GM23338 (cell line): ENCODE measurements around the gene TTC31. TPM values are rescaled to one million over a fixed set of nuclear protein-coding genes. Genes with fewer than 3 reads are reported as not detected.

Experiments
- ATAC-seq: fragments of 200-7000 bp; cut with Tn5 transposase; 3 replicates; pipeline ENCODE4 v1.9.1; 2020
- DNase-seq: peaks from one replicate; pipeline ENCODE4 v3.0.0-alpha.2; 2015; ENCODE audit warnings: low spot score
- H2AFZ ChIP-seq: fragments of 200-600 bp; sonication (generic); 2 replicates; pipeline ENCODE4 v1.8.0; 2016; ENCODE audit warnings: antibody characterized with exemption, mild to moderate bottlenecking, moderate library complexity
- H3F3A ChIP-seq: fragments of 200-600 bp; sonication (generic); replicated peaks from 2 replicates; pipeline ENCODE4 v1.8.0; 2017; ENCODE audit warnings: antibody characterized with exemption, mixed run types, low read depth
- H3K27ac ChIP-seq: fragments of 200-600 bp; sonication (generic); 2 replicates; pipeline ENCODE4 v1.6.1; 2016; ENCODE audit warnings: low read depth
- H3K27me3 ChIP-seq: fragments of 200-600 bp; sonication (generic); 2 replicates; pipeline ENCODE4 v1.8.0; 2016; ENCODE audit warnings: mild to moderate bottlenecking, mixed run types, moderate library complexity; ENCODE audit not compliant: insufficient read depth
- H3K36me3 ChIP-seq: fragments of 200-600 bp; sonication (generic); 2 replicates; pipeline ENCODE4 v1.8.0; 2016; ENCODE audit warnings: mild to moderate bottlenecking; ENCODE audit not compliant: insufficient read depth
- H3K4me1 ChIP-seq: fragments of 200-600 bp; sonication (generic); 2 replicates; pipeline ENCODE4 v1.8.0; 2016; ENCODE audit warnings: mild to moderate bottlenecking, moderate library complexity; ENCODE audit not compliant: insufficient read depth
- H3K4me2 ChIP-seq: fragments of 200-600 bp; sonication (generic); 2 replicates; pipeline ENCODE4 v1.7.1; 2017; ENCODE audit warnings: mixed run types
- H3K4me3 ChIP-seq: fragments of 200-600 bp; sonication (generic); 2 replicates; pipeline ENCODE4 v1.6.1; 2016; ENCODE audit warnings: mixed run types
- H3K79me2 ChIP-seq: fragments of 200-600 bp; sonication (generic); replicated peaks from 2 replicates; pipeline ENCODE4 v1.8.0; 2017; ENCODE audit warnings: mild to moderate bottlenecking; ENCODE audit not compliant: insufficient read depth
- H3K9me2 ChIP-seq: fragments of 200-600 bp; sonication (generic); 2 replicates; pipeline ENCODE4 v1.8.0; 2017; ENCODE audit not compliant: insufficient read depth
- H4K20me1 ChIP-seq: fragments of 200-600 bp; sonication (generic); replicated peaks from 2 replicates; pipeline ENCODE4 v1.8.0; 2017; ENCODE audit warnings: mild to moderate bottlenecking; ENCODE audit not compliant: insufficient read depth
- H3K27ac Mint-ChIP-seq: 2 replicates; pipeline ENCODE4 v1.8.0; 2020; ENCODE audit warnings: inconsistent platforms, mild to moderate bottlenecking, moderate library complexity, mixed read lengths
- H3K27me3 Mint-ChIP-seq: 3 replicates; pipeline ENCODE4 v1.8.0; 2022; ENCODE audit warnings: low read depth, mild to moderate bottlenecking, moderate library complexity, mixed read lengths, inconsistent platforms; ENCODE audit not compliant: insufficient read depth, poor library complexity
- H3K36me3 Mint-ChIP-seq: 3 replicates; pipeline ENCODE4 v1.8.0; 2021; ENCODE audit warnings: low read depth, mild to moderate bottlenecking, inconsistent platforms, moderate library complexity, mixed read lengths
- H3K4me1 Mint-ChIP-seq: 3 replicates; pipeline ENCODE4 v1.8.0; 2020; ENCODE audit warnings: mild to moderate bottlenecking, inconsistent platforms, mixed read lengths
- H3K4me3 Mint-ChIP-seq: 3 replicates; pipeline ENCODE4 v1.8.0; 2021; ENCODE audit warnings: moderate library complexity, mild to moderate bottlenecking, inconsistent platforms, mixed read lengths
- H3K9me3 Mint-ChIP-seq: 3 replicates; pipeline ENCODE4 v1.8.0; 2020; ENCODE audit warnings: moderate library complexity, mild to moderate bottlenecking, inconsistent platforms, mixed read lengths
- CREB1 ChIP-seq: fragments of 250-450 bp; sonication (Bioruptor Pico); IDR thresholded peaks from 2 replicates; pipeline ENCODE4 v1.5.0; 2020; ENCODE audit warnings: low read depth, mild to moderate bottlenecking, moderate library complexity
- ETS1 ChIP-seq: IDR thresholded peaks from 2 replicates; pipeline ENCODE4 v1.6.1; 2016; ENCODE audit warnings: antibody characterized with exemption
- JUNB ChIP-seq: IDR thresholded peaks from one replicate; pipeline ENCODE4 v1.6.1; 2016; ENCODE audit warnings: antibody characterized with exemption; ENCODE audit not compliant: unreplicated experiment
- POLR2AphosphoS5 ChIP-seq: IDR thresholded peaks from 2 replicates; pipeline ENCODE4 v1.6.1; 2016; ENCODE audit warnings: antibody characterized with exemption, low read depth
- REST ChIP-seq: IDR thresholded peaks from one replicate; pipeline ENCODE4 v1.6.1; 2018; ENCODE audit warnings: antibody characterized with exemption; ENCODE audit not compliant: unreplicated experiment
- polyA plus RNA-seq: library from polyadenylated mRNA; unstranded; fragments of >200 nt; fragmentation: Nextera tagmentation; extraction: Ambion mirVana; gene quantifications from 2 replicates; pipeline ENCODE4 v1.2.1, GENCODE V29; 2016
- total RNA-seq: library from RNA; depleted of rRNA; stranded (reverse); fragments of >200 nt; shearing (Covaris generic); gene quantifications from 2 replicates; pipeline ENCODE4 v1.2.3, GENCODE V29; 2014
- TF ChIP-seq, protein P1 (sequence below): fragments of 250-450 bp; sonication (Bioruptor Pico); IDR thresholded peaks from 2 replicates; pipeline ENCODE4 v1.5.0; 2020; ENCODE audit warnings: mild to moderate bottlenecking, moderate library complexity
- TF ChIP-seq, protein P2 (sequence below), 2 experiments: fragments of 200-600 bp in 1 of 2; sonication (generic) in 1 of 2; conservative IDR thresholded peaks; 2 replicates each; pipeline versions ENCODE4 v1.5.1 to v1.6.1; 2016 to 2017; ENCODE audit warnings: antibody characterized with exemption in 2 of 2, low read depth in 2 of 2, mild to moderate bottlenecking in 2 of 2, moderate library complexity in 1 of 2

The TTC31 gene
- total and polyA plus RNA-seq, 2 experiments from 2014 or later = 15.8 to 29.2 TPM

DNA sequence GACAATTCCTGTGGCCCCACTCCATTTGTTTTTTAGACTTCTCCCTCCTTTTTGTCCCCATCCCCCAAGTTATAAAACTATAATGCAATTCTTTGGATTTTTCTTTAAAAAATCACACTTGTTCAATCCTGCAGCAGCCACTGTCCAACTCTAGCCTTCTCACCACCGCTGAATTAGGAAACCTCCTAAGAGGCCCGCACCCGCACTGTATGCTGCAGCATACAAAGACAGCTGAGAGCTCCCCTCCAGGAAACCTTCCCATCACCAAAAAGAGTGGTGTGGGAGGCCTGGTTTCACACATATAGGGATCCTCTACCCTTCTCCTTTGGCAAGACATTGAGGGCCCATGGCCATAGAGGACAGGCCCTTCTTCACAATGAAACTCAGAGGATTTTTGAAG is 21.7 kb downstream of the TTC31 start:
- Histone ChIP-seq H3F3A (peaks cover 29% of the 10 kb centered on the region), H3K27ac (no peak overlapping the region), H3K36me3 (peaks cover 7% of the 10 kb centered on the region; the same call in 1 of the 2 replicates), H3K4me1 (peaks cover 46% of the 10 kb centered on the region), H3K27me3 (peaks cover 92% of the 10 kb centered on the region), H3K9me2 (no peaks in the 10 kb centered on the region), H2AFZ (no peak overlapping the region), H3K4me3 (peak overlapping the region; percentile 71; the same call in 1 of the 2 replicates), H4K20me1 (peaks cover 11% of the 10 kb centered on the region), H3K4me2 (peak overlapping the region; percentile 95), H3K79me2 (peaks cover 8% of the 10 kb centered on the region)
- TF ChIP-seq, protein P1, sequence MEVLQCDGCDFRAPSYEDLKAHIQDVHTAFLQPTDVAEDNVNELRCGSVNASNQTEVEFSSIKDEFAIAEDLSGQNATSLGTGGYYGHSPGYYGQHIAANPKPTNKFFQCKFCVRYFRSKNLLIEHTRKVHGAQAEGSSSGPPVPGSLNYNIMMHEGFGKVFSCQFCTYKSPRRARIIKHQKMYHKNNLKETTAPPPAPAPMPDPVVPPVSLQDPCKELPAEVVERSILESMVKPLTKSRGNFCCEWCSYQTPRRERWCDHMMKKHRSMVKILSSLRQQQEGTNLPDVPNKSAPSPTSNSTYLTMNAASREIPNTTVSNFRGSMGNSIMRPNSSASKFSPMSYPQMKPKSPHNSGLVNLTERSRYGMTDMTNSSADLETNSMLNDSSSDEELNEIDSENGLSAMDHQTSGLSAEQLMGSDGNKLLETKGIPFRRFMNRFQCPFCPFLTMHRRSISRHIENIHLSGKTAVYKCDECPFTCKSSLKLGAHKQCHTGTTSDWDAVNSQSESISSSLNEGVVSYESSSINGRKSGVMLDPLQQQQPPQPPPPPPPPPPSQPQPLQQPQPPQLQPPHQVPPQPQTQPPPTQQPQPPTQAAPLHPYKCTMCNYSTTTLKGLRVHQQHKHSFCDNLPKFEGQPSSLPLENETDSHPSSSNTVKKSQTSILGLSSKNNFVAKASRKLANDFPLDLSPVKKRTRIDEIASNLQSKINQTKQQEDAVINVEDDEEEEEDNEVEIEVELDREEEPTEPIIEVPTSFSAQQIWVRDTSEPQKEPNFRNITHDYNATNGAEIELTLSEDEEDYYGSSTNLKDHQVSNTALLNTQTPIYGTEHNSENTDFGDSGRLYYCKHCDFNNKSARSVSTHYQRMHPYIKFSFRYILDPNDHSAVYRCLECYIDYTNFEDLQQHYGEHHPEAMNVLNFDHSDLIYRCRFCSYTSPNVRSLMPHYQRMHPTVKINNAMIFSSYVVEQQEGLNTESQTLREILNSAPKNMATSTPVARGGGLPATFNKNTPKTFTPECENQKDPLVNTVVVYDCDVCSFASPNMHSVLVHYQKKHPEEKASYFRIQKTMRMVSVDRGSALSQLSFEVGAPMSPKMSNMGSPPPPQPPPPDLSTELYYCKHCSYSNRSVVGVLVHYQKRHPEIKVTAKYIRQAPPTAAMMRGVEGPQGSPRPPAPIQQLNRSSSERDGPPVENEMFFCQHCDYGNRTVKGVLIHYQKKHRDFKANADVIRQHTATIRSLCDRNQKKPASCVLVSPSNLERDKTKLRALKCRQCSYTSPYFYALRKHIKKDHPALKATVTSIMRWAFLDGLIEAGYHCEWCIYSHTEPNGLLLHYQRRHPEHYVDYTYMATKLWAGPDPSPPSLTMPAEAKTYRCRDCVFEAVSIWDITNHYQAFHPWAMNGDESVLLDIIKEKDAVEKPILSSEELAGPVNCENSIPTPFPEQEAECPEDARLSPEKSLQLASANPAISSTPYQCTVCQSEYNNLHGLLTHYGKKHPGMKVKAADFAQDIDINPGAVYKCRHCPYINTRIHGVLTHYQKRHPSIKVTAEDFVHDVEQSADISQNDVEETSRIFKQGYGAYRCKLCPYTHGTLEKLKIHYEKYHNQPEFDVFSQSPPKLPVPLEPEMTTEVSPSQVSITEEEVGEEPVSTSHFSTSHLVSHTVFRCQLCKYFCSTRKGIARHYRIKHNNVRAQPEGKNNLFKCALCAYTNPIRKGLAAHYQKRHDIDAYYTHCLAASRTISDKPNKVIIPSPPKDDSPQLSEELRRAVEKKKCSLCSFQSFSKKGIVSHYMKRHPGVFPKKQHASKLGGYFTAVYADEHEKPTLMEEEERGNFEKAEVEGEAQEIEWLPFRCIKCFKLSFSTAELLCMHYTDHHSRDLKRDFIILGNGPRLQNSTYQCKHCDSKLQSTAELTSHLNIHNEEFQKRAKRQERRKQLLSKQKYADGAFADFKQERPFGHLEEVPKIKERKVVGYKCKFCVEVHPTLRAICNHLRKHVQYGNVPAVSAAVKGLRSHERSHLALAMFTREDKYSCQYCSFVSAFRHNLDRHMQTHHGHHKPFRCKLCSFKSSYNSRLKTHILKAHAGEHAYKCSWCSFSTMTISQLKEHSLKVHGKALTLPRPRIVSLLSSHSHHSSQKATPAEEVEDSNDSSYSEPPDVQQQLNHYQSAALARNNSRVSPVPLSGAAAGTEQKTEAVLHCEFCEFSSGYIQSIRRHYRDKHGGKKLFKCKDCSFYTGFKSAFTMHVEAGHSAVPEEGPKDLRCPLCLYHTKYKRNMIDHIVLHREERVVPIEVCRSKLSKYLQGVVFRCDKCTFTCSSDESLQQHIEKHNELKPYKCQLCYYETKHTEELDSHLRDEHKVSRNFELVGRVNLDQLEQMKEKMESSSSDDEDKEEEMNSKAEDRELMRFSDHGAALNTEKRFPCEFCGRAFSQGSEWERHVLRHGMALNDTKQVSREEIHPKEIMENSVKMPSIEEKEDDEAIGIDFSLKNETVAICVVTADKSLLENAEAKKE = no peak
- no peak for TF ChIP-seq CREB1
- Mint-ChIP-seq H3K27ac (no peak overlapping the region), H3K36me3 (peaks cover 28% of the 10 kb centered on the region), H3K27me3 (peaks cover 96% of the 10 kb centered on the region), H3K9me3 (no peaks in the 10 kb centered on the region; the same call in 1 of the 3 replicates), H3K4me1 (peaks cover 53% of the 10 kb centered on the region), H3K4me3 (peak overlapping the region; percentile 86)
- DNase-seq (no peak), ATAC-seq (no peak)

- no peak overlapping the region for H3K4me3 ChIP-seq
- H3K27me3 ChIP-seq = peaks cover 92% of the 10 kb centered on the region
- no peaks in the 10 kb centered on the region for H3K9me2 ChIP-seq
- H2AFZ ChIP-seq = no peak overlapping the region
- Mint-ChIP-seq H3K36me3 (peaks cover 28% of the 10 kb centered on the region), H3K4me1 (peaks cover 44% of the 10 kb centered on the region), H3K27ac (no peak overlapping the region), H3K9me3 (no peaks in the 10 kb centered on the region; the same call in 1 of the 3 replicates), H3K27me3 (peaks cover 96% of the 10 kb centered on the region), H3K4me3 (no peak overlapping the region; the same call in 2 of the 3 replicates)
- H3K4me2 ChIP-seq = no peak overlapping the region
- peaks cover 7% of the 10 kb centered on the region; the same call in 1 of the 2 replicates for H3K36me3 ChIP-seq
- H3K4me1 ChIP-seq = peaks cover 36% of the 10 kb centered on the region
- H3K27ac ChIP-seq = no peak overlapping the region
- ATAC-seq (no peak), DNase-seq (no peak)
- peaks cover 6% of the 10 kb centered on the region for H4K20me1 ChIP-seq
- H3K79me2 ChIP-seq = peaks cover 8% of the 10 kb centered on the region
- H3F3A ChIP-seq = peaks cover 20% of the 10 kb centered on the region
- TF ChIP-seq JUNB (no peak), REST (no peak), ETS1 (no peak), CREB1 (no peak), POLR2AphosphoS5 (no peak)
- TF ChIP-seq, protein P2, sequence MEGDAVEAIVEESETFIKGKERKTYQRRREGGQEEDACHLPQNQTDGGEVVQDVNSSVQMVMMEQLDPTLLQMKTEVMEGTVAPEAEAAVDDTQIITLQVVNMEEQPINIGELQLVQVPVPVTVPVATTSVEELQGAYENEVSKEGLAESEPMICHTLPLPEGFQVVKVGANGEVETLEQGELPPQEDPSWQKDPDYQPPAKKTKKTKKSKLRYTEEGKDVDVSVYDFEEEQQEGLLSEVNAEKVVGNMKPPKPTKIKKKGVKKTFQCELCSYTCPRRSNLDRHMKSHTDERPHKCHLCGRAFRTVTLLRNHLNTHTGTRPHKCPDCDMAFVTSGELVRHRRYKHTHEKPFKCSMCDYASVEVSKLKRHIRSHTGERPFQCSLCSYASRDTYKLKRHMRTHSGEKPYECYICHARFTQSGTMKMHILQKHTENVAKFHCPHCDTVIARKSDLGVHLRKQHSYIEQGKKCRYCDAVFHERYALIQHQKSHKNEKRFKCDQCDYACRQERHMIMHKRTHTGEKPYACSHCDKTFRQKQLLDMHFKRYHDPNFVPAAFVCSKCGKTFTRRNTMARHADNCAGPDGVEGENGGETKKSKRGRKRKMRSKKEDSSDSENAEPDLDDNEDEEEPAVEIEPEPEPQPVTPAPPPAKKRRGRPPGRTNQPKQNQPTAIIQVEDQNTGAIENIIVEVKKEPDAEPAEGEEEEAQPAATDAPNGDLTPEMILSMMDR (conservative IDR thresholded peaks at IDR 0.05; ENCODE audit: low read depth in 2 of 2) = no peak
These were observed 22.8 kb downstream of the TTC31 start for GRCh38 chr2:74505448-74506246.
